ENCODE results near the gene SYNDIG1L.

DNA sequence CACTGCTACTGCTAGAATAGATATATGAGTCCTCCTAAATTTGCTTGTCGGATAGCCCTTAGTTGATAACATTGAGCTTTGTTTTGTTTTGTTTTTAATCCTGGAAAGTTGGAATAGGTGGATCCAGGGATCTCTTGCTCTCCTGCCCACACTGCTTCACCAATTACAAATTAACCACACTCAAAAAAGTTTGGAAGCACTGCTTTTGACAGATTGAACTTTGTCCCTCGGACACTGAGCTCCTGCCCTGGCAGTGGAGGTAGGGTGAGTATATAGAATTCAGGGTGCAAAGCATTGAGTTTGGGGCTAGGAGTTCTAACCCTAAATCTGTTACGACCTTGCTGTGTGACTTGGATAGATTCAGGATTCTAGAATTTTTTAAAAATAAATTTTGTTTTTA is 15.1 kb upstream of the SYNDIG1L start:
- TF ChIP-seq, protein P1, sequence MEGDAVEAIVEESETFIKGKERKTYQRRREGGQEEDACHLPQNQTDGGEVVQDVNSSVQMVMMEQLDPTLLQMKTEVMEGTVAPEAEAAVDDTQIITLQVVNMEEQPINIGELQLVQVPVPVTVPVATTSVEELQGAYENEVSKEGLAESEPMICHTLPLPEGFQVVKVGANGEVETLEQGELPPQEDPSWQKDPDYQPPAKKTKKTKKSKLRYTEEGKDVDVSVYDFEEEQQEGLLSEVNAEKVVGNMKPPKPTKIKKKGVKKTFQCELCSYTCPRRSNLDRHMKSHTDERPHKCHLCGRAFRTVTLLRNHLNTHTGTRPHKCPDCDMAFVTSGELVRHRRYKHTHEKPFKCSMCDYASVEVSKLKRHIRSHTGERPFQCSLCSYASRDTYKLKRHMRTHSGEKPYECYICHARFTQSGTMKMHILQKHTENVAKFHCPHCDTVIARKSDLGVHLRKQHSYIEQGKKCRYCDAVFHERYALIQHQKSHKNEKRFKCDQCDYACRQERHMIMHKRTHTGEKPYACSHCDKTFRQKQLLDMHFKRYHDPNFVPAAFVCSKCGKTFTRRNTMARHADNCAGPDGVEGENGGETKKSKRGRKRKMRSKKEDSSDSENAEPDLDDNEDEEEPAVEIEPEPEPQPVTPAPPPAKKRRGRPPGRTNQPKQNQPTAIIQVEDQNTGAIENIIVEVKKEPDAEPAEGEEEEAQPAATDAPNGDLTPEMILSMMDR (IDR thresholded peaks at IDR 0.05; ENCODE audit: low read depth, low read length) = no peak
- TF ChIP-seq POLR2A (IDR thresholded peaks at IDR 0.05; ENCODE audit: extremely low read depth, insufficient read length) (no peak), MYC (IDR thresholded peaks at IDR 0.05; ENCODE audit: low read depth, low read length) (no peak)
- TF ChIP-seq, protein P2, sequence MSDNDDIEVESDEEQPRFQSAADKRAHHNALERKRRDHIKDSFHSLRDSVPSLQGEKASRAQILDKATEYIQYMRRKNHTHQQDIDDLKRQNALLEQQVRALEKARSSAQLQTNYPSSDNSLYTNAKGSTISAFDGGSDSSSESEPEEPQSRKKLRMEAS (IDR thresholded peaks at IDR 0.05; ENCODE audit: low read depth, low read length) = no peak

Data from NB4 (cell line).